B cell (primary cell): ENCODE measurements around the gene TGFBI. TPM values are rescaled to one million over a fixed set of nuclear protein-coding genes. Genes with fewer than 3 reads are reported as not detected.

Experiments
- ATAC-seq: fragments of 200-7000 bp; cut with Tn5 transposase; one replicate; pipeline ENCODE4 v1.10.0; 2021; ENCODE audit warnings: low read depth, mild to moderate bottlenecking, moderate number of reproducible peaks, moderate library complexity
- CTCF ChIA-PET: fragments of 350-600 bp; sonication (Branson Sonifier 250); formaldehyde crosslinking; loops from one replicate; lab custom pipeline; 2021; ENCODE audit warnings: antibody characterized with exemption, inconsistent platforms; lab: Charles Lee
- POLR2A ChIA-PET: fragments of 350-600 bp; sonication (Branson Sonifier 250); formaldehyde crosslinking; loops from one replicate; lab custom pipeline; 2021; ENCODE audit warnings: antibody characterized with exemption; lab: Charles Lee
- DNase-seq: peaks from one replicate; pipeline ENCODE4 v3.0.0; 2013
- H2AFZ ChIP-seq: 2 replicates; pipeline ENCODE4 v1.6.1; 2012; ENCODE audit warnings: mild to moderate bottlenecking, low read depth, low read length; ENCODE audit not compliant: insufficient read depth, poor library complexity, severe bottlenecking
- H3K27ac ChIP-seq, 2 donors: 1 replicate in 1 of 2; 2 replicates in 1 of 2; pipeline ENCODE4 v1.5.1; 2012 to 2013; ENCODE audit warnings: low read length in 2 of 2, mild to moderate bottlenecking in 2 of 2, moderate library complexity in 1 of 2
- H3K27me3 ChIP-seq, 4 experiments: fragments of 200-600 bp in 1 of 4; sonication (generic) in 1 of 4; replicated peaks in 1 of 4; 1 replicate in 2 of 4; 2 replicates in 2 of 4; pipeline versions ENCODE4 v1.6.1 to v1.7.0; 2013 to 2016; ENCODE audit warnings: low read length in 3 of 4, mild to moderate bottlenecking in 2 of 4, mixed read lengths in 1 of 4, moderate library complexity in 1 of 4; ENCODE audit not compliant: insufficient read depth in 4 of 4, control insufficient read depth in 3 of 4; ENCODE audit errors: control extremely low read depth in 1 of 4
- H3K36me3 ChIP-seq, 2 experiments: replicated peaks in 1 of 2; 1 replicate in 1 of 2; 2 replicates in 1 of 2; pipeline versions ENCODE4 v1.6.1 to v1.7.1; 2013; ENCODE audit warnings: low read length in 1 of 2; ENCODE audit not compliant: insufficient read depth in 2 of 2, control insufficient read depth in 1 of 2; ENCODE audit errors: control extremely low read depth in 1 of 2, extremely low read depth in 1 of 2
- H3K4me1 ChIP-seq, 2 donors: fragments of 200-600 bp in 1 of 2; sonication (generic) in 1 of 2; 1 replicate in 1 of 2; 2 replicates in 1 of 2; pipeline versions ENCODE4 v1.5.1 to v1.6.1; 2013 to 2017; ENCODE audit warnings: low read length in 2 of 2; ENCODE audit not compliant: control insufficient read depth in 2 of 2, insufficient read depth in 2 of 2
- H3K4me2 ChIP-seq: replicated peaks from 2 replicates; pipeline ENCODE3; 2012; ENCODE audit warnings: mild to moderate bottlenecking, low read depth, low read length; ENCODE audit not compliant: poor library complexity, severe bottlenecking
- H3K4me3 ChIP-seq, 5 experiments: fragments of 200-600 bp in 1 of 5; sonication (generic) in 1 of 5; 1 replicate in 3 of 5; 2 replicates in 2 of 5; pipeline versions ENCODE4 v1.5.1 to v1.7.0; 2011 to 2016; ENCODE audit warnings: low read length in 4 of 5, mild to moderate bottlenecking in 4 of 5, low read depth in 2 of 5, control low read depth in 1 of 5, moderate library complexity in 1 of 5; ENCODE audit not compliant: insufficient read depth in 1 of 5; ENCODE audit errors: control extremely low read depth in 1 of 5, extremely low read depth in 1 of 5
- H3K79me2 ChIP-seq: fragments of 200-600 bp; sonication (generic); one replicate; pipeline ENCODE4 v1.6.0; 2016; ENCODE audit warnings: low read length; ENCODE audit not compliant: control insufficient read depth, insufficient read depth
- H3K9ac ChIP-seq: fragments of 200-600 bp; sonication (generic); 2 replicates; pipeline ENCODE4 v1.6.1; 2017; ENCODE audit warnings: mild to moderate bottlenecking, low read length, moderate library complexity
- H3K9me3 ChIP-seq, 3 donors: one replicate each; pipeline versions ENCODE4 v1.6.1 to v1.7.1; 2013; ENCODE audit warnings: low read length in 2 of 3; ENCODE audit not compliant: control insufficient read depth in 2 of 3, insufficient read depth in 1 of 3; ENCODE audit errors: control extremely low read depth in 1 of 3
- H4K20me1 ChIP-seq: 2 replicates; pipeline ENCODE4 v1.6.0; 2012; ENCODE audit warnings: mild to moderate bottlenecking, low read length; ENCODE audit not compliant: insufficient read depth, control insufficient read depth, poor library complexity, severe bottlenecking
- H3K27ac Mint-ChIP-seq: one replicate; pipeline ENCODE4 v1.8.0; 2021; ENCODE audit warnings: mixed read lengths
- H3K27me3 Mint-ChIP-seq: one replicate; pipeline ENCODE4 v1.8.0; 2021; ENCODE audit warnings: mixed read lengths
- H3K4me1 Mint-ChIP-seq: one replicate; pipeline ENCODE4 v1.8.0; 2021; ENCODE audit warnings: mixed read lengths
- H3K4me3 Mint-ChIP-seq: one replicate; pipeline ENCODE4 v1.8.0; 2021; ENCODE audit warnings: mixed read lengths
- H3K9me3 Mint-ChIP-seq: one replicate; pipeline ENCODE4 v1.8.0; 2022; ENCODE audit warnings: mixed read lengths; ENCODE audit not compliant: insufficient read depth
- EZH2 ChIP-seq: IDR thresholded peaks from 2 replicates; pipeline ENCODE4 v1.6.1; 2012; ENCODE audit warnings: borderline replicate concordance, low read depth, mild to moderate bottlenecking, moderate library complexity, low read length; ENCODE audit not compliant: insufficient read depth, poor library complexity, severe bottlenecking
- WGBS: methylation state at CpG from one replicate; pipeline ENCODE4 v1.1.5; 2013; ENCODE audit warnings: missing lambda C conversion rate; ENCODE audit not compliant: insufficient coverage; 5-methylcytosine and 5-hydroxymethylcytosine counted together
- intact Hi-C: fragments of 100-400 bp; cut with micrococcal nuclease; formaldehyde crosslinking; loops from one replicate; pipeline ENCODE4 v1.10.0; 2022
- polyA plus RNA-seq: library from polyadenylated mRNA; depleted of rRNA; stranded (reverse); fragments of >200 nt; gene quantifications from 2 replicates; pipeline ENCODE4 v1.2.3, GENCODE V29; 2012
- total RNA-seq, 2 donors: library from RNA; stranded (reverse); fragments of 120-200 nt in 1 of 2; gene quantifications; 1 replicate in 1 of 2; 2 replicates in 1 of 2; pipeline versions ENCODE4 v1.2.3 to v1.2.4, GENCODE V29; 2013 to 2022
- TF ChIP-seq, protein P1 (sequence below): fragments of 200-600 bp; IDR thresholded peaks from one replicate; pipeline ENCODE4 v1.8.0; 2022; ENCODE audit warnings: antibody characterized with exemption, mild to moderate bottlenecking

TGFBI gene
- total and polyA plus RNA-seq, 2 donors (not counting 1 experiment from before 2014, with no cell fraction given), result 3.7 to 4.5 TPM

DNA sequence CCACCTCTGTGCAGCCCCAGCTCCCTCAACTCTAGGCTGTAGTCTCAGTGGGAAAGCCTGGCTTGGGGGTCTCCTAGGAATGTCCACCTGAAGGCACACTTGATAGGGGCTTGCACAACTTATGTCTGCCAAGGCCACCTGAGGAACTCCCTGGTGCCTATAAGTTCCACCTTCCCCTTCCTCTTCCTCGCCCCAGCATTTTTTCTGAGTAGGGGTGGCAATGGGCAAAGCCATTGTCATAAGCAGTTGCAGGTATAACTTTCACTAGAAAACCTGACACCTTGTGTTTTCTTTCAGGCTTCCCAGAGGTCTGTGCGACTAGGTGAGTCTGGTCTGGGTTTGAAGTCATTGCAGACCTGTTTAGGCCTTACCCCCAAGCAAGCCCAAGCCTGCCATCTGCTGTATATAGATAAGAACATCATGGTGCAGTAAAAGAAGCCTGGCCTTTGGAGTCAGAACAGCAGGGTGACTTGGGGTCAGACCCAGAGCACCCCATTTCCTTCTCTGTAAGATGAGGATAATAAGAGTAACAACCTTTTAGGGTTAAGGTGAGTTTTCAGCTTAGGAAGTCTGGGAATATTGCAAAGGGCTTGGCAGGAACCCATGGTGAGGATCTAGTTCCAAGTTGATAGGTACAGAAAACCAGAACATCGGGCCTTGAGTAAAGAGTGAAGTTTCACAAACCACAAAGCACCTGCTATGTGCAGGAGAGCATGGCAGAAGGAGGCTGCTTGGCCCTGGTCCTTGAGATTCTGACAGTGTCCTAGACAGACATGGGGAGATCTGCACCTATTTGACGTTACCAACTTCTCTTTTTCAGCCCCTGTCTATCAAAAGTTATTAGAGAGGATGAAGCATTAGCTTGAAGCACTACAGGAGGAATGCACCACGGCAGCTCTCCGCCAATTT is 33.8 kb downstream of the TGFBI start:
- H4K20me1 ChIP-seq, result no peaks in the 10 kb centered on the region
- H3K4me1 ChIP-seq, result no peaks in the 10 kb centered on the region
- no peak overlapping the region for H2AFZ ChIP-seq
- Mint-ChIP-seq H3K4me1 (no peaks in the 10 kb centered on the region), H3K27ac (no peak overlapping the region), H3K9me3 (no peaks in the 10 kb centered on the region), H3K4me3 (no peak overlapping the region), H3K27me3 (no peaks in the 10 kb centered on the region)
- H3K27me3 ChIP-seq, result no peaks in the 10 kb centered on the region
- no peak for TF ChIP-seq EZH2
- TF ChIP-seq, protein P1, sequence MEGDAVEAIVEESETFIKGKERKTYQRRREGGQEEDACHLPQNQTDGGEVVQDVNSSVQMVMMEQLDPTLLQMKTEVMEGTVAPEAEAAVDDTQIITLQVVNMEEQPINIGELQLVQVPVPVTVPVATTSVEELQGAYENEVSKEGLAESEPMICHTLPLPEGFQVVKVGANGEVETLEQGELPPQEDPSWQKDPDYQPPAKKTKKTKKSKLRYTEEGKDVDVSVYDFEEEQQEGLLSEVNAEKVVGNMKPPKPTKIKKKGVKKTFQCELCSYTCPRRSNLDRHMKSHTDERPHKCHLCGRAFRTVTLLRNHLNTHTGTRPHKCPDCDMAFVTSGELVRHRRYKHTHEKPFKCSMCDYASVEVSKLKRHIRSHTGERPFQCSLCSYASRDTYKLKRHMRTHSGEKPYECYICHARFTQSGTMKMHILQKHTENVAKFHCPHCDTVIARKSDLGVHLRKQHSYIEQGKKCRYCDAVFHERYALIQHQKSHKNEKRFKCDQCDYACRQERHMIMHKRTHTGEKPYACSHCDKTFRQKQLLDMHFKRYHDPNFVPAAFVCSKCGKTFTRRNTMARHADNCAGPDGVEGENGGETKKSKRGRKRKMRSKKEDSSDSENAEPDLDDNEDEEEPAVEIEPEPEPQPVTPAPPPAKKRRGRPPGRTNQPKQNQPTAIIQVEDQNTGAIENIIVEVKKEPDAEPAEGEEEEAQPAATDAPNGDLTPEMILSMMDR, result no peak
- H3K36me3 ChIP-seq, result no peaks in the 10 kb centered on the region
- no peak overlapping the region for H3K4me2 ChIP-seq
- no peaks in the 10 kb centered on the region for H3K79me2 ChIP-seq
- H3K9ac ChIP-seq, result no peak overlapping the region
- intact Hi-C loops, result loop anchor here (5.0 to 10.0 kb wide), 2 partner anchors 118 to 175 kb away; no protein-coding TSS in a partner anchor
- H3K27ac ChIP-seq, result no peak overlapping the region
- ChIA-PET CTCF (interaction anchor here (1.3 kb wide), 1 partner anchor 10 kb away, joined by 3 read pairs; no protein-coding TSS in a partner anchor), POLR2A (no interaction called here)
- no peaks in the 10 kb centered on the region for H3K9me3 ChIP-seq
- DNase-seq (peak; percentile 10), ATAC-seq (no peak)
- WGBS, result 67% methylated on average over 1 of the region's 6 CpGs
- H3K4me3 ChIP-seq, result no peak overlapping the region
